ENCODE measurements around the gene GP1BB.
"Not testable (repeated sequence)": the region's sequence is repeated elsewhere in the genome, so short reads cannot be mapped to it uniquely, and the experiment has no call there.

Gene GP1BB

DNA sequence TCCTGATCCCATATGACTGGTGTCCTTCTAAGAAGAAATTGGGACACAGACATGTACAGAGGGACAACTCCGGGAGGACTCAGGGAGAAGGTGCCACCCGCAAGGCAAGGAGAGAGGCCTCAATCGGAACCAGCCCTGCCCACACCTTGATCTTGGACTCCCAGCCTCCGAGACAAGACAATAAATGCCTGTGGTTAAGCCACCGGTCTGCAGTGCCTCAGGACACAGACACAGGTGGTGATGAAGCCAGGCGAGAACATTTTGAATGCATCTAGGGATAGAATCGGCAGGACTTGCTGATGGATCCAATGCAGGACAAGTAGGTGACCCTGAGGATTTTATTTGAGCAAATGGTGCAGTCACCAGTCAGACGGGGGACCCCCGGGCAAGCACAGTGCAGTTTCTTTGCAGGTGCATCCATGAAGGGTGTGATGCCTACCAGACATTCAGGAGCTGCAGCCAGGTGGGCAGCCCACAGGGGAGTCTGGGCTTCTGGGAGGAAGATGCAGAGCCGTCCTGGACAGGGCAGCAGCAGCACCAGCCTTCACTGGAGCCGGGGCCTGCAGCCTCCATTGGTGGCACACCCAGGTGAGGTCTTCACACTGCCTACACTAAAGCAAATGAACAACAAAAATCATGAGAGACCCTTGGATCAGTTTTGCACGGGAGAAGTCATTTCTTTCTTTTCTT is 29.2 kb upstream of the GP1BB start:
- no peak for DNase-seq

- DNase-seq, result no peak
Measured at GRCh38 chr22:19694696-19695095, 28.6 kb upstream of the GP1BB start.

- DNase-seq, result no peak
Measured at GRCh38 chr22:19696504-19697276, 26.6 kb upstream of the GP1BB start.

DNA sequence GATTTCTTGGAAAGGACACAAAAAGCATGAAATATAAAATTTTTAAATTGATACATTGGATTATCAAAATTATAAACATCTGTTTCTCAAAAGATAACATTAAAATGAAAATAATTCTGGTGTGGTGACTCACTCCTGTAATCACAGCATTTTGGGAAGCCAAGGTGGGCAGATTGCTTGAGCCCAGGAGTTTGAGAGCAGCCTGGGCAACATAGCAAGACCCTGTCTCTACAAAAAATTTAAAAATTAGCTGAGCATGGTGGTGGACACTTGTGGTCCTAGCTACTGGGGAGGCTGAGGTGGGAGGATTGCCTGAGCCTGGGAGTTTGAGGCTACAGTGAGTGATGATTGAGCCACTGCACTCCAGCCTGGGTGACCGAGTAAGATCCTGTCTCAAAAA is 25.5 kb upstream of the GP1BB start:
- not testable (repeated sequence) for DNase-seq

- DNase-seq, result no peak
Measured at GRCh38 chr22:19700790-19701419, 22.4 kb upstream of the GP1BB start.

DNA sequence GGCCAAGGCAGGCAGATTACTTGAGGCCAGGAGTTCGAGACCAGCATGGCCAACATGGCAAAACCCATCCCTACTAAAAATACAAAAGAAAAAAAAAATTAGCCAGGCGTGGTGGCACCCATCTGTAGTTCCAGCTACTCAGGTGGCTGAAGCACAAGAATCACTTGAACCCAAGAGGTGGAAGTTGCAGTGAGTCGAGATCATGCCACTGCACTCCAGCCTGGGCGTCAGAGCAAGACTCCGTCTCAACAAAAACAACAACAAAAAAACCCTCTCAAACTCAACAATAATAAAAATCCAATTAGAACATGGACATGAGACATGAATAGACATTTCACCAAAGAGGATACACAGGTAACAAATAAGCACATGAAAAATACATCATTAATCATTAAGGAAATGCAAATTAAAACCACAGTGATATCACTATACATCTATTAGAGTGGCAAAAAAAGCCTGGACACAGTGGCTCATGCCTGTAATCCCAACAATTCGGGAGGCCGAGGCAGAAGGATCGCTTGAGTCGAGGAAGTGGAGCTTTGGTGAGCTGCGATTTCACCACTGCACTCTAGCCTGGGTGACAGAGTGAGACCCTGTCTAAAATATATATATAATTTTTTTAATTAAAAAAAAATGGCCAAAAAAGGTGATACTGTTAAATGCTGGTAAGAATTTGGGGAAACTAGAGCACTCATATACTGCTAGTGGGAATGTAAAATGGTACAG is 21.8 kb upstream of the GP1BB start:
- DNase-seq, result no peak

DNA sequence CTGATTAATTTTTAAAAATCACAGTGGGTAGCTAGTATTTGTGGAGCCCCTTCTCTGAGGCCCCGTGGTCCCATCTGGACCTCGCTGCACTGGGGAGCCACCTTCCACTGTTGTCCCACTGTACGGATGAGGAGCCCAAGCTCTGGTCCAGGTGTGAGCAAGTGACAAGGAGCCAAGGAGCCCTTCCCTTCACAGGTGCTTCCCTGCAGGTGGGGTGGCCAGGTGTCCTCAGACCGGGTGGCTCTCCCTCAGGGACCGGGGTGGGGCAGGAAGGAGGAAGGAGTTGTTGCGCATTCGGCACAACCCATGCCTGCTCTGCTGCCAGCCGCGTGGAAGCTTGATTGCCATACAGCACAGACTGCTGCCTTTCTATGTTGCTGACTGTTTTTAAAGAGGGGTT is 19.5 kb upstream of the GP1BB start:
- no peak for DNase-seq

DNA sequence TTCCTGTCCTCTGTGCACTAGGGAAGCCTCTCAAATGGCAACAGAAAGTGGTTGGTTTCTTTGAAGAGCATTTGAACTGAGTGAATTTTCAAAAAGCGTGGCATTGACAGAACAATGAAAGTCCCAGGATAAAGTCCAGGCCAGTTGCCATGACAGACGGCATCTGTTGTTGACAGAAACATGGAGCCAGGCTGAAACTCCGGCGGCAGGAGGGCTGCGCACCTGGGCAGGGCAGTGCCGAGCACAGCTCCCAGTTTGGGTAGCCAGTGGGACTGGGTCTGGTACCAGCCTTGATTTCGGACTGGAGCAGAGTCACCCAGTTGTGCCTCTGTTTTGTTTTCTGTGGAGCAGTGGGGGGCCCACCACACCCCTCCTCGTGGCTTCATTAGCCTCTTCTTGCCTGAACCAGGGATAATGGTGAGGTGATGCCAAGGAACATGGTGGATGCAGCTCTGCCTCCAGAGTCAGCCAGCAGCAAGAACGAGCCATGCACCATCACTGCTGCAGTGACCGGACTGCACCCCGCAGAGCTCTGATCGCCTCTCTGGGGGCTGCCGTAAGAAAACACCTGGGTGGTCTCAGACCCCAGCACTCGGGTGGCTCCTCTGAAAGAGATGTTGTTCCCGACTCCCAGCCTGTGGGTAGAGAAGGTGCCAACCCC is 18.9 kb upstream of the GP1BB start:
- no peak for DNase-seq

DNA sequence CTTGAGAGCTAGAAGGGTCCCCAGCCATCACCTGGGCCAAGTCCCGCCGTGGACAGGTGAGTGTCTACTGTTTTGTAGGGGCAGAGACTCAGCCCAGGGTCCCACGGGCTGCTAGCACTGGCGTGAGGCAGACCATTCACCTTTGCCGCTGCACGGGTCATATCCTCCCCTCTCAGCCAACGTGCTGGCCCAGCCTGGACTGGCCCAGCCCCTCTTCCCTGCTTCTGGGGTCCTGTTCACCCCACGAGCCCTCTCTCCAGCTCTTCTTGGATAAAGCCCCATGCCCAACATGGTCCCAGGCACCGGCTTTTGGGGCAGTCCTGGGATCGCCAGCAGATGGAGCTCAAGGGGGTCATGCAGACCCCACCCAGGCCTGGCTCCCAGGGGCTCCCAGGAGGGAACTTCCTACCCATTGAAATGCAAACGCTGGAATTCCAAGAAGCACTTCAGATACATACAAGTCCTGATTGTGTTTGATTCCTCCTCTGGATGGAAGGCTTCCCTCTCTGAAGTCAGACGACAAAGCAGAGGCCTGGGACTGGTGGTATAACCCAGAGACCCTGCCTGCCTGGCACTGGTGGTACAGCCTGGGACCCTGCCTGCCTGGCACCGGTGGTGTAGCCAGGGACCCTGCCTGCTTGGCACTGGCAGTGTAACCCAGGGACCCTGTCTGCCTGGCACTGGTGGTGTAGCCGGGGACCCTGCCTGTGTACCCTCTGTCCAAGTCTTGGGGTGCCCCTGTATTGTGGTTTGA is 18.0 kb upstream of the GP1BB start:
- no peak for DNase-seq

DNA sequence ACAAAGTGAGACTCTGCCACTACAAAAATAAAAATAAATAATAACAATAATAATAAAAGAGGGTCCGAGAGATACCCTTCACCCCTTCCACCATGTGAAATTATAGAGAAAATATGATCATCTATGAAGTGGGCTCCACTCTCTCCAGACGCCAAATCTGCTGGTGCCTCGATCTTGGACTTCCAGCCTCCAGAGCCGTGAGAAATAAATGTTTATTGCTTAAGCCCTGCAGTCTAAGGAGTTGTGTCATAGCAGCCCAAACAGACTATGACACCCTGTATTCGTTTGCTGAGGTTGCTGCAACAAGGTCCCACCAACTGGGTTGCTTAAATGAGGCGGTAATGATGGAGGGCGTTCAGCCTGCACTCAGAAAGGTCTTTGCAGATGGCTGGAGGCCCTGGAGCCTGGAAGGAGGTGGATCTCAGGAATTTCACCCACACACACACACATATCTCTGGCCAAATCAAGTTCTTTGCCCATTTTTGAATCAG is 16.6 kb upstream of the GP1BB start:
- DNase-seq, result no peak

GRCh38 chr22:19707347-19708290 is 15.7 kb upstream of the GP1BB start:
- no peak for DNase-seq

GRCh38 chr22:19708321-19709011 is 14.9 kb upstream of the GP1BB start:
- DNase-seq, result no peak

DNA sequence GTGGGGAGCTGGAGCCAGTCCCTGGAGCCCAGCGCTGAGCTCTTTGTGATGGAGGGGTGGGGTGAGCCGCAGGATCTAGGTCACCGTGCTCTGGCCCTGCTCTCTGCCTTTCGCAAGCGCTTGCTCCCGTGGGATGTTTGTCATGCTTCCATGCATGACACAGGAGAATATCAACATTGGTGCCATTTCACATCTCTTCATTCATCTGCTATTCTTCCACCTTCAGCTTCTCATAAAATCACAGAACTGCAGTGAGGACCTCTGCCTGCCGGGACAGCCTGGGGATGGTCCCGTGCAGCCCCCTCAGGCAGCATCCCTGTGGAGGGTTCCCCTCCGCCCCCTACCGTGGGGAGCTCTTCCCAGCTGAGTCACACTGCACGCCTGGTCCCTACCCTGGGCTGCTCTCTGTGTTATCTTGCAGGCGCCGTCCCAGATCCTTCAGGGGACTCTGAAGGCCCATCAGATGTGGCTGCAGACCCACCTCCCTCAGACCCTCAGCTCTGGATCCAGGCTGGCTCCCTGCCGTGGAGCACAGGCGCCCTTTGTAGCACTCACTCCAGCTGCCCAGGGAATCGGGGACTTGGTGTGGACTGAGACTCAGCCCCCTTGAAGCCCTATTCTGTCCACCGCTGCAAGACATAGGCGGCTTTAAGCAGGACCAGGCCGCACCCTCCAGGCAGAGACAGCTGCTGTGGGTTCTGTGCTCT is 14.1 kb upstream of the GP1BB start:
- no peak for DNase-seq

- DNase-seq, result no peak
Measured at GRCh38 chr22:19710020-19710768, 13.1 kb upstream of the GP1BB start.

- no peak for DNase-seq
Measured at GRCh38 chr22:19710769-19711106, 12.6 kb upstream of the GP1BB start.

DNA sequence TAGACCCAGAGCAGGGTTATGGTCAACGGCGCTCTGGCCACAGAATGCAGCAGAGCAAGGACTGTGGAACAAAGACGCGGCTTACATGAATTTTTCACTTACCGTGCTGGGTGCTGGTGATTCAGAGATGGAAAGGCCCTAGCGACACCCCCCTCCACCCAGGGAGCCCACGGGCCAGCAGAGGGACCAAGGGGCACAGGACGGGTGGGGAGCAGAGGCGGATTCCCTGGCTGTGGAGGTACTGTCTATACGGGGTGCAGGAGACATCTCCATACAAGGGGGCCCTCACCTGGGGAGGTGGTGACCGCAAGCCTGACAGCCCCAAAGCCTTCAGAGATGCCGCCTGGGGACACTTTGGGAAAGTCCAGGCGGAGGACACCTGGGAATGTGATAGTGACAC is 10.1 kb upstream of the GP1BB start:
- DNase-seq, result no peak

DNA sequence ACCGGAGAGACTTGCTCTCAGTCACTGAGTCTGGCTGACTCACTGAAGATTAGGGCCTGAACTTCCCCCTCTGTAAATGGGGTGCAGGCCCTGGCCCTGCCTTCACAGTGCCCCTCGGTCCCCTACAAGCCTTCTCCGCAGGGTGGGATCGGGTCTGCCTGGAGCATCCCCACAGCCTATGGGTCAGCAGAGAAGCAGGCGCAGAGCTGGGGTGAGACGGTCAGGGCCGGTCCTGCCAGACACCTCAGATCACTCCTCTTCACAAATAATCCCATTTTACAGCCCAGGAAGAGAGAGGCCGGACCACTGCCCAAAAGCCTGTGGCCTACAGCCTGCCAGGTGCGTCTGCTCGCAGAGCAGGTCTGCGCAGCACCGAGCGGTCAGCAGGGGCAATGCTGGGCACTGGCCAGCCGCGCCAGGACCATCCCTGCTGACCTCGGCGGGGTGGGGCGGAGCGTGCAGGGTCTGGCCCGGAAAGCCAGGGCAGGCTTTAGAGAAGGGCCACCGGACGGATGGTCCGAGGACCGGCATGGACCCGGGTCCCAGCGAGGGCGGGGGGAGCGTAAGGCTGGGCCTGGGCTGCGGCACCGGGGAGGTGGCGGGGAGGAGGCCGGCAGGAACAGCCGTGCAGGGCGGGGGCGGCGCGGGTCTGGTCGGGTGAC is 9.6 kb upstream of the GP1BB start:
- no peak for DNase-seq
